Neuronal stem cell (in vitro differentiated cells): Measurements from ENCODE around the gene COBLL1.

ENCODE experiments used
- DNase-seq: peaks from one replicate; pipeline ENCODE4 v3.0.0-alpha.2; 2013; ENCODE audit warnings: low spot score
- H2AFZ ChIP-seq: one replicate; pipeline ENCODE4 v1.6.1; 2013; ENCODE audit warnings: mild to moderate bottlenecking, low read length, inconsistent platforms
- H2AK5ac ChIP-seq: 2 replicates; pipeline ENCODE4 v1.6.1; 2013; ENCODE audit warnings: low read depth, mild to moderate bottlenecking, inconsistent platforms, low read length, moderate library complexity, mixed read lengths
- H2BK120ac ChIP-seq: 2 replicates; pipeline ENCODE4 v1.6.1; 2013; ENCODE audit warnings: low read depth, mild to moderate bottlenecking, inconsistent platforms, low read length, moderate library complexity, mixed read lengths
- H2BK12ac ChIP-seq: one replicate; pipeline ENCODE4 v1.6.1; 2013; ENCODE audit warnings: low read length, inconsistent platforms
- H2BK15ac ChIP-seq: 2 replicates; pipeline ENCODE4 v1.6.1; 2013; ENCODE audit warnings: mild to moderate bottlenecking, low read length, inconsistent platforms, mixed read lengths
- H2BK5ac ChIP-seq: one replicate; pipeline ENCODE4 v1.6.1; 2013; ENCODE audit warnings: inconsistent platforms, mild to moderate bottlenecking, low read length, moderate library complexity
- H3K14ac ChIP-seq: one replicate; pipeline ENCODE4 v1.6.1; 2013; ENCODE audit warnings: low read length, inconsistent platforms
- H3K18ac ChIP-seq: 2 replicates; pipeline ENCODE4 v1.6.1; 2013; ENCODE audit warnings: low read length, inconsistent platforms
- H3K23ac ChIP-seq: 2 replicates; pipeline ENCODE4 v1.6.1; 2013; ENCODE audit warnings: low read depth, mild to moderate bottlenecking, mixed read lengths, low read length, inconsistent platforms; ENCODE audit not compliant: poor library complexity
- H3K27ac ChIP-seq: replicated peaks from 3 replicates; pipeline ENCODE4 v1.5.1; 2013; ENCODE audit warnings: low read length, inconsistent platforms
- H3K27me3 ChIP-seq, 3 experiments: 2 replicates each; pipeline ENCODE4 v1.6.1; 2013; ENCODE audit warnings: low read length in 3 of 3, mild to moderate bottlenecking in 2 of 3, inconsistent platforms in 1 of 3, low read depth in 1 of 3, mixed read lengths in 1 of 3, moderate library complexity in 1 of 3; ENCODE audit not compliant: control insufficient read depth in 3 of 3, insufficient read depth in 3 of 3
- H3K36me3 ChIP-seq, 2 donors: replicated peaks in 1 of 2; 2 replicates each; pipeline ENCODE4 v1.6.1; 2013; ENCODE audit warnings: low read length in 2 of 2; ENCODE audit not compliant: control insufficient read depth in 2 of 2, insufficient read depth in 2 of 2
- H3K4ac ChIP-seq: 2 replicates; pipeline ENCODE4 v1.6.1; 2013; ENCODE audit warnings: inconsistent platforms, mild to moderate bottlenecking, low read length, moderate library complexity
- H3K4me1 ChIP-seq, 2 donors: 1 replicate in 1 of 2; 2 replicates in 1 of 2; pipeline ENCODE4 v1.6.1; 2013; ENCODE audit warnings: low read length in 2 of 2, low read depth in 1 of 2; ENCODE audit not compliant: control insufficient read depth in 2 of 2, insufficient read depth in 1 of 2
- H3K4me2 ChIP-seq: one replicate; pipeline ENCODE4 v1.6.1; 2013; ENCODE audit warnings: mild to moderate bottlenecking, low read length, inconsistent platforms; ENCODE audit not compliant: insufficient read depth, poor library complexity, severe bottlenecking
- H3K4me3 ChIP-seq, 2 donors: 2 replicates each; pipeline ENCODE4 v1.5.1; 2013; ENCODE audit warnings: low read length in 2 of 2, mild to moderate bottlenecking in 2 of 2, inconsistent platforms in 1 of 2, moderate library complexity in 1 of 2
- H3K79me1 ChIP-seq: one replicate; pipeline ENCODE4 v1.6.1; 2013; ENCODE audit warnings: low read depth, mild to moderate bottlenecking, inconsistent platforms, low read length, moderate library complexity
- H3K9ac ChIP-seq: one replicate; pipeline ENCODE4 v1.6.1; 2013; ENCODE audit warnings: mild to moderate bottlenecking, low read depth, low read length, inconsistent platforms; ENCODE audit not compliant: poor library complexity
- H3K9me3 ChIP-seq, 2 donors: replicated peaks in 1 of 2; 2 replicates each; pipeline versions ENCODE3 to v1.6.1; 2013; ENCODE audit warnings: low read length in 2 of 2, mild to moderate bottlenecking in 2 of 2, inconsistent platforms in 1 of 2, low read depth in 1 of 2, mixed read lengths in 1 of 2, moderate library complexity in 1 of 2; ENCODE audit not compliant: control insufficient read depth in 2 of 2, insufficient read depth in 1 of 2
- H4K8ac ChIP-seq: one replicate; pipeline ENCODE4 v1.6.1; 2013; ENCODE audit warnings: low read depth, mild to moderate bottlenecking, inconsistent platforms, low read length, moderate library complexity
- H4K91ac ChIP-seq: one replicate; pipeline ENCODE4 v1.6.1; 2013; ENCODE audit warnings: low read length, low read depth, mild to moderate bottlenecking, inconsistent platforms; ENCODE audit not compliant: poor library complexity
- WGBS, 2 donors: extraction: QIAGEN DNeasy Blood & Tissue Kit; methylation state at CpG; one replicate each; pipeline ENCODE4 v1.1.7; 2013; ENCODE audit warnings: missing lambda C conversion rate in 2 of 2, mixed read lengths in 1 of 2; ENCODE audit not compliant: insufficient read length in 2 of 2, insufficient replicate concordance in 1 of 2; ENCODE audit errors: extremely low coverage in 2 of 2; 5-methylcytosine and 5-hydroxymethylcytosine counted together

COBLL1 gene

DNA sequence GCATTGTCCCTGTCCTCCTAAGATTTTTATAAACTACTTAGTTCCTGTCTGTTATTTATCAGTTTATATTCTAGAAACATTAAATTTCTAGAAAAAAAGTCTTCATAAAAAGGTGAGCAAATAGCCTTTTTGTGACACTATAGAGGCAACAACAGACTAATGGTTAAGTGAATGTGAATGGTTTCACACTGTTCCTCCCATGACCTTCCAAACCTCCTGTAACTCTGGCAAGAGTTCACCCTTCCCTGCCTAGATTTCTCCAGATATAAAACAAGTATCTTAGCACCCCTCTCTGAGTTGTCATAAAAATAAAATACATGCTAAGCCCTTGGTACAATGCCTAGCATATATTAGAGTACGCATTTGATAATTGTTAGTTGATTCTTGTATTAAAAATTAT is 29.2 kb downstream of the COBLL1 start:
- no CpG with 5 or more reads among the region's 1 CpG for WGBS, 2 donors
- H3K9ac ChIP-seq, result no peak overlapping the region
- no peak overlapping the region for H3K4me3 ChIP-seq
- H2AFZ ChIP-seq, result no peak overlapping the region
- no peaks in the 10 kb centered on the region for H3K27me3 ChIP-seq
- no peak for DNase-seq
- H3K23ac ChIP-seq, result no peak overlapping the region
- no peak overlapping the region for H2BK120ac ChIP-seq
- H3K4ac ChIP-seq, result no peak overlapping the region
- H4K8ac ChIP-seq, result no peak overlapping the region
- no peaks in the 10 kb centered on the region for H3K79me1 ChIP-seq
- no peaks in the 10 kb centered on the region for H3K9me3 ChIP-seq
- H3K36me3 ChIP-seq, result no peaks in the 10 kb centered on the region
- H3K18ac ChIP-seq, result no peak overlapping the region
- no peak overlapping the region for H3K27ac ChIP-seq
- peaks cover 0 to 6% of the 10 kb centered on the region in 2 donors for H3K4me1 ChIP-seq
- no peak overlapping the region for H3K14ac ChIP-seq
- no peak overlapping the region for H2BK12ac ChIP-seq
- no peak overlapping the region for H2BK15ac ChIP-seq
- H4K91ac ChIP-seq, result no peak overlapping the region
- no peak overlapping the region for H2BK5ac ChIP-seq
- no peak overlapping the region for H3K4me2 ChIP-seq
- no peak overlapping the region for H2AK5ac ChIP-seq

DNA sequence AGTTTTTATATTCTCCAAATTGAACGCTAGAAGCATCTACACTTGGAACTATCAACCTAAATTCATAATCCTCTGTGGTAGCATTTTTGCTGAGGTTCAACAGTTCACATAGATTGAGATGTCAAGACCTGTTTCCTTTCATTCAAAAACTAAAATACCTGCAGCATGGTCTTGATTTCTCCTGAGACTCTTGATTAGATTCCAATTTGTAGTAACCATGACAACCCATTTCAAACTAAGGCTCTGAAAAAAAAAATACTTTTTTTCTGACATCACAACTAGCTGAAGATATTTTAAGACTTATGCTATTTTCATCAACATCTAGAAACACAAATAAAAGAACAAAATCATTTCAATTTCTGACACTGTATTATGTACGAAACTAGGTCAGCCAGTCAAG is 29.8 kb downstream of the COBLL1 start:
- Histone ChIP-seq H2BK15ac (no peak overlapping the region), H3K79me1 (no peaks in the 10 kb centered on the region)

GRCh38 chr2:164810843-164811242 is 30.8 kb downstream of the COBLL1 start:
- no peak overlapping the region for H2AK5ac ChIP-seq
- no peak overlapping the region for H2BK120ac ChIP-seq
- no peaks in the 10 kb centered on the region for H3K79me1 ChIP-seq
- H3K36me3 ChIP-seq, result no peaks in the 10 kb centered on the region
- H2AFZ ChIP-seq, result no peak overlapping the region
- H3K27ac ChIP-seq, result no peak overlapping the region
- H3K27me3 ChIP-seq, result no peaks in the 10 kb centered on the region
- no peak overlapping the region for H3K4me2 ChIP-seq
- H2BK5ac ChIP-seq, result no peak overlapping the region
- no peak overlapping the region for H3K14ac ChIP-seq
- no peak overlapping the region for H2BK15ac ChIP-seq
- no peak overlapping the region for H3K18ac ChIP-seq
- H3K4ac ChIP-seq, result no peak overlapping the region
- H2BK12ac ChIP-seq, result no peak overlapping the region
- H3K4me3 ChIP-seq, result no peak overlapping the region
- H3K9ac ChIP-seq, result no peak overlapping the region
- H3K23ac ChIP-seq, result no peak overlapping the region
- H4K8ac ChIP-seq, result no peak overlapping the region
- no peaks in the 10 kb centered on the region for H3K9me3 ChIP-seq
- peaks cover 0 to 6% of the 10 kb centered on the region in 2 donors for H3K4me1 ChIP-seq
- DNase-seq, result no peak
- H4K91ac ChIP-seq, result no peak overlapping the region

More for the DNA sequence above, 29.8 kb downstream of the COBLL1 start:
- H3K4me1 ChIP-seq, result peaks cover 0 to 6% of the 10 kb centered on the region in 2 donors
- H3K9me3 ChIP-seq, result no peaks in the 10 kb centered on the region
- H2BK12ac ChIP-seq, result no peak overlapping the region
- H3K4me2 ChIP-seq, result no peak overlapping the region
- no peak overlapping the region for H2AK5ac ChIP-seq
- no peak overlapping the region for H3K23ac ChIP-seq
- H3K9ac ChIP-seq, result no peak overlapping the region
- no peaks in the 10 kb centered on the region for H3K36me3 ChIP-seq
- no peak overlapping the region for H4K8ac ChIP-seq
- DNase-seq, result no peak
- no CpG with 5 or more reads among the region's 2 CpGs for WGBS, 2 donors
- H3K27ac ChIP-seq, result no peak overlapping the region
- no peak overlapping the region for H2AFZ ChIP-seq
- no peak overlapping the region for H4K91ac ChIP-seq
- H2BK120ac ChIP-seq, result no peak overlapping the region
- H3K4me3 ChIP-seq, result no peak overlapping the region
- no peak overlapping the region for H3K4ac ChIP-seq
- no peak overlapping the region for H2BK5ac ChIP-seq
- H3K27me3 ChIP-seq, result no peaks in the 10 kb centered on the region
- no peak overlapping the region for H3K18ac ChIP-seq
- no peak overlapping the region for H3K14ac ChIP-seq

- H4K91ac ChIP-seq, result no peak overlapping the region
- no peak overlapping the region for H3K14ac ChIP-seq
- H2BK12ac ChIP-seq, result no peak overlapping the region
- H3K36me3 ChIP-seq, result no peaks in the 10 kb centered on the region
- no peak overlapping the region for H2AK5ac ChIP-seq
- H3K27ac ChIP-seq, result no peak overlapping the region
- no peak overlapping the region for H3K4me2 ChIP-seq
- H3K23ac ChIP-seq, result no peak overlapping the region
- H3K9ac ChIP-seq, result no peak overlapping the region
- no peaks in the 10 kb centered on the region for H3K9me3 ChIP-seq
- no peak overlapping the region for H3K4ac ChIP-seq
- H2BK15ac ChIP-seq, result no peak overlapping the region
- H4K8ac ChIP-seq, result no peak overlapping the region
- no peak overlapping the region for H3K4me3 ChIP-seq
- H3K18ac ChIP-seq, result no peak overlapping the region
- no peaks in the 10 kb centered on the region for H3K27me3 ChIP-seq
- H2BK120ac ChIP-seq, result no peak overlapping the region
- peaks cover 0 to 6% of the 10 kb centered on the region in 2 donors for H3K4me1 ChIP-seq
- no peaks in the 10 kb centered on the region for H3K79me1 ChIP-seq
- no peak overlapping the region for H2BK5ac ChIP-seq
- no CpG with 5 or more reads among the region's 1 CpG for WGBS, 2 donors
- DNase-seq, result no peak
- H2AFZ ChIP-seq, result peak overlapping the region; percentile 75
Measured at GRCh38 chr2:164808776-164809175, 32.8 kb downstream of the COBLL1 start.
